GM10266 (cell line): ENCODE measurements around the gene CACNB1.

Source experiments
- DNase-seq: peaks from one replicate; pipeline ENCODE4 v3.0.0; 2012; ENCODE audit errors: extremely low spot score
- TF ChIP-seq, protein P1 (sequence below): IDR thresholded peaks from 2 replicates; pipeline ENCODE4 v1.5.1; 2012; ENCODE audit warnings: mild to moderate bottlenecking, low read depth; ENCODE audit not compliant: control insufficient read depth, insufficient read depth; ENCODE audit errors: missing control alignments

Gene CACNB1

DNA sequence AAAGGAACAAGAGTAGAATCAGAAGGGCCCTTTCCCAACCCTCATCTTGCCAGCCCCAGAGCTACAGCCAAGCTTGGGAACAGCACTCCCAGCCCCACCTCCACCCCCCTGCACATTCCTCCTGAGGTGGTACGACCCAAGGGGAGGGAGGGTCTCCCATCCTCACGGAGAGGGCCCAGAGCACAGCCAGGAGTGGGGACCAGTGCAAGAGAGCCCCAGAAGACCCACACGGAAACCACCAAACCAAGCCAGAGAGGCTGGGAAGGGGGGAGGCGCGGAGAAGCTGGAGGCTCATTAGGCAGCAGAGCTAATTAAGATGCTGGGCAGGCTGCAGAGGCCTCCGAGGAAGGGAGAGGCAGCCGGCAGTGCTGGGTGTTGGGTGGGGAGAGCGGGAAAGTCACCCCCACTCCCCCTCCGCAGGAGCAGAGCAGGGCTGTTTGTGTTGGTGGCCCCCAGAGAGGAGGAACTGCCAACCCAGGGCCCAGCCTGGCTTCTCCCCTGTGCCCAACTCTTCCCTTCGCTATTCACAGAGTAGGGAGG is 2.4 kb downstream of the CACNB1 start:
- no peak for DNase-seq
- TF ChIP-seq, protein P1, sequence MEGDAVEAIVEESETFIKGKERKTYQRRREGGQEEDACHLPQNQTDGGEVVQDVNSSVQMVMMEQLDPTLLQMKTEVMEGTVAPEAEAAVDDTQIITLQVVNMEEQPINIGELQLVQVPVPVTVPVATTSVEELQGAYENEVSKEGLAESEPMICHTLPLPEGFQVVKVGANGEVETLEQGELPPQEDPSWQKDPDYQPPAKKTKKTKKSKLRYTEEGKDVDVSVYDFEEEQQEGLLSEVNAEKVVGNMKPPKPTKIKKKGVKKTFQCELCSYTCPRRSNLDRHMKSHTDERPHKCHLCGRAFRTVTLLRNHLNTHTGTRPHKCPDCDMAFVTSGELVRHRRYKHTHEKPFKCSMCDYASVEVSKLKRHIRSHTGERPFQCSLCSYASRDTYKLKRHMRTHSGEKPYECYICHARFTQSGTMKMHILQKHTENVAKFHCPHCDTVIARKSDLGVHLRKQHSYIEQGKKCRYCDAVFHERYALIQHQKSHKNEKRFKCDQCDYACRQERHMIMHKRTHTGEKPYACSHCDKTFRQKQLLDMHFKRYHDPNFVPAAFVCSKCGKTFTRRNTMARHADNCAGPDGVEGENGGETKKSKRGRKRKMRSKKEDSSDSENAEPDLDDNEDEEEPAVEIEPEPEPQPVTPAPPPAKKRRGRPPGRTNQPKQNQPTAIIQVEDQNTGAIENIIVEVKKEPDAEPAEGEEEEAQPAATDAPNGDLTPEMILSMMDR = no peak

DNA sequence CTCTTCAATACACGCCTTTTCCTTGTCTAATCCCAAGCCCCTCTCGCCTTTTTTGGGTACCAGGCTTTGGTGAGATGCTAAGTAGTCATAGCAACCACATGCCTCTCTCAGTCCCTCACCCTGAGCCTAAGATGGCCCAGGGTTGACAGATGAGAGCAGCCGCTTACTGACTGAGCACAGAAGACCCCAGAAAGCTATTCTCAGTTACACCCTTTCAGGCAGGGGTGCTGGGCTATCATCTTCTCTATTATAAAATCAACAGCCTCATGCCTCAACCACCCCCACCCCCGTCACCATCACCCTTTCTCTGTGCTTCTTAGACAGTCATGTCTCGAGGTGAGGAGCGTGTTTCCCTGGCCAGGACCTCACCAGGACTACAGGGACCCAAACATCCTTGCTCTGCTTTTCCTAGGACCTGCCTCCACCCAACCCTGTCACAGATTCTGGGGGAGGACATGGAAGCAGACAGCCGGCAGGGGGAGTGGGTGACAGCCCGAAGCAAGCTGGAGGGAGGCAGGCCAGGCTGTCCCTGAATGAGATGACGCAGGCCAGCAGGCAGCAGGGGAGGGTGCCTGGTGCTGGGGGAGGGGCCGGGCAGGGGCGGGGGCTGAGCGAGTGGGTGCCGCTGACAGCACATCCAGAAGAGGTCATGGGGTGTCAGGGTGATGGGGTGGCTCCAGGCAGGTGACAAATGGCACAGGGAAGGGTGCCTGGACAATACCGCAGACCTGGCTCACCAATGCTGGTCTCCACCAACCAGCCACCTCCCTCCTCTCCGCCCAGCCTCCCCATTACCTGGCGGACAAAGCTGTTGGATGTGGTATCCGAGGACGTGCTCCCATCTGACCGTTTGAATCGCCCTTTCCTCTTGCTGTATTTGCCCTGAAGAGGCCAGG is 3.1 kb downstream of the CACNB1 start:
- TF ChIP-seq, protein P1 = no peak
- no peak for DNase-seq

DNA sequence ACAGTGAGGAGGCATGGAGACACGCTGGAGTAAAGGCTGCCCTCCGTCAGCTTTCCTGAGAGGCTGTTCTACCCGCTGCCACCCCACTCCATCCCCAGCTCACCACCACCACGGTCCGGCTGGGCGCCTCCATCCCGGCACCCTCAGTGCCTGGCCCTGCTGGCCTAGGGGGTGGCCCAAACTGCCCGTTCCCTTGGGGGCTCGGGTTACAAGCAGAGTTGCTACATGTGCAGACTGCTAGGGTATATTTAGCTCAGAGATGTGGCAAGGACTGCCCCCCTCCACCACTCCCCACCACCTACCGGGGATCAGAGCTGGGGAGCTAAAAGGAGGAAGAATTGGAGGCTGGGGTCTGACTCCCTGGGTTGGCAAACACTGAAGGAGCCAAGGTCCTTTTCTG is 4.1 kb downstream of the CACNB1 start:
- DNase-seq = no peak
- TF ChIP-seq, protein P1 = no peak

DNA sequence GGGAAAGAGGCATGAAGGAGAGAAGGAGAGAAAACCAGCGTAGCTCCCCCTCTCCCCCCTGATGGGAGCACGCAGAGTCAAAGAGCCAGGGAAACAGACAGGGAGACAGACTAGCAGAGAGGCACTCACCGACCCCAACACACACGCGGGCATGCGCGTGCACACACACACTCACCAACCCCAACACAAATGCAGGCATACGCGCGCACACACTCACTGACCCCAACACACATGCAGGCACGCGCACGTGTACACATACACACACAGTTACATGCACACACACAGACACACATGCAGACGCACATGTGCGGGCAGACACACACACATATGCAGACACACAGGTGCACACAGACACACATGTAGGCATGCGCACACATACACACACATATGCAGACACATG is 4.6 kb downstream of the CACNB1 start:
- no peak for DNase-seq
- TF ChIP-seq, protein P1 = no peak

DNA sequence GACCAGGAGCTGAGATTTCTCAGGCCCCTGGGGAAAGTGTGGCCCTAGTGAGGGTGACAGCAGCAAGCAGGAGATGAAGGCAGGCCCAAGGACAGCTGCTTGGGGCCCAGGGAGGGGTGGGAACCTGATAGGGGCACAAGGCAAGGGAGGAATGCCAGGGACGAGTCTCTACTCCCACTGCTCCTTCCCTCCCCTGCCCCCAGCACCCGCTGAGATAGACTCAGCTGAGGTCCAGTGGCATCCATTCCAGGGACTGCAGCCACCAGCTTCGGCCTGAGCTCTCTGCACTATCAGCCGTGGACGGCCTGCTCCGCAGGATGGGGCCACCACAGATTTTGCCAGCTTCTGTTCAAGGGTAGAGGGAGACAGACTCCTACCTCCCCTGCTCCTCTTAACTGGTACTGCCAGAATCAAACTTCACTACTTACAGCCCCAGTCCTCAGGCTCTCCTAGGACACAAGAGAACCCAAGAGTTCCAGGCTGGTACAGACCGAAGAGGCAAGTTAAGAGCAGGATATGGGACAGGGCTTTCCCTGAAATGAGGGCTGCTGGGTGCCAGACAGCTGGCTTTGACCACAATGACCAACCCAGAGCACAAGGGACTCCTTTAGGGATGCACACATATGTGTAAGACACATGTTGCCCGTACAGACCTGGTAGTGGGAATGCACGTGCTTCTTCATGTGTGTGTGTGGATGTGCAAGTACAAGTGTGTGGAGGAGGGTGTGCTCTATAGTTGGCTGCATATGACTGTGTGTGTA is 5.5 kb downstream of the CACNB1 start:
- TF ChIP-seq, protein P1 = no peak
- DNase-seq = no peak

DNA sequence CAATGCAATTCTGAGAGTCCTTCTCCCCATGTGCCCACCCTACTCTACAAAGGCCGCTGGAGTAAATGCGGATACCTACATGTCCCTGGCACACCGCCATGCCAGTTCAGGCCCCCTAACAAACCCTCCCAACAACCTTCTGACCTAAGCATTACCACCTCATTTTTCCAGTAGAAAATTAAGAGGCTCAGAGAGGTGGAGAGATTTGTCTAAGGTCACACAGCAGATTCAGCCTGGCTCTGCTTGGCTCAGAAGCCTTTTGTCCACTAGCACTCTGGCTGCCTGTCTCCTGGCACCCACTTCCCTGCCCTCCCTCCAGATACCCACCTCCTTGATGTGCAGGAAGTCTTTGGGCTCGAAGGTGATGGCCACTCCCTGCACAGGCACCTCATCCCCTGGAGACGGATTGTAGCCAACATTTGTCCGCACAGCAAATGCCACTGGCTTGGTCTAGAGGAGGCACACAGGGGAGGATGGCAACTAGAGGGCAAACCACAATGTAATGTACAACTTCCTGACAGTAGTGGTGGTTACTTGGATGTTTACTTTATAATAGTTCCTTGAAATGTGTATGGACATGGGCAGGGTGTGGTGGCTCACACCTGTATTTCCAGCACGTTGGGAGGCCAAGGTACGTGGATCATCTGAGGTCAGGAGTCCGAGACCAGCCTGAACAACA is 10.2 kb downstream of the CACNB1 start:
- TF ChIP-seq, protein P1 = no peak
- DNase-seq = no peak
